MM.1S (cell line): ENCODE data around the gene ZCCHC7.

Experiments used
- CTCF ChIP-seq: fragments of 300-600 bp; sonication (generic); IDR thresholded peaks from 2 replicates; pipeline ENCODE4 v1.5.1; 2016; ENCODE audit warnings: antibody characterized with exemption, low read length, mixed read lengths
- EZH2 ChIP-seq: fragments of 300-600 bp; sonication (generic); optimal IDR thresholded peaks from 2 replicates; pipeline ENCODE3; 2017; ENCODE audit warnings: low read depth, mild to moderate bottlenecking, antibody characterized with exemption, low read length, mixed read lengths
- EZH2phosphoT487 ChIP-seq: fragments of 300-600 bp; sonication (generic); IDR thresholded peaks from 2 replicates; pipeline ENCODE4 v1.6.1; 2018; ENCODE audit warnings: antibody characterized with exemption, low read length

GRCh38 chr9:37094751-37095150 lies 25.6 kb upstream of the ZCCHC7 start:
- no peak for TF ChIP-seq CTCF
- no peak for TF ChIP-seq EZH2
- no peak for TF ChIP-seq EZH2phosphoT487
